GM12873 (cell line): ENCODE results near the gene LBR.

Source experiments
- CTCF ChIP-seq: IDR thresholded peaks from 2 replicates; pipeline ENCODE4 v1.5.1; 2012; ENCODE audit warnings: low read depth, mild to moderate bottlenecking, moderate library complexity, low read length, control low read depth; ENCODE audit not compliant: insufficient read depth; ENCODE audit errors: missing control alignments

LBR gene

GRCh38 chr1:225445639-225446594 is 18.1 kb upstream of the LBR start:
- TF ChIP-seq CTCF, result no peak

DNA sequence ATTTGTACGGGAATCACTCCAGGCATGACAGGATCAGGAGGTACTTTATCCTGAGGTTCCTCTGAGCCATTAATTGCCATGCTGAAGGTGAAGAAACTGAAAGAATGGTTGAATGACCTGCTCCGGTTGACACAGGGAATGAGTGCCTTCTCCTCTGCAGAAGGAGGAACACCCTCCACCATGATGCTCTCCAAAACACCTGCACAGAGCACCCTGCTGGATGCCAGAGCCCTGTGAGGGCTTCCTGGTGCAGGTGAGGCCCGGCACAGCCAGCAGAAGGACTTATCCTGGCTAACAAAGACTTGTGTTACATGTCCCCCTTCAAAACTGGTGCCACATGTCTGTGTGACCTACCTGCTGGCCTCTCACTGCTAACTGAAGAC is 14.3 kb upstream of the LBR start:
- TF ChIP-seq CTCF, result no peak

DNA sequence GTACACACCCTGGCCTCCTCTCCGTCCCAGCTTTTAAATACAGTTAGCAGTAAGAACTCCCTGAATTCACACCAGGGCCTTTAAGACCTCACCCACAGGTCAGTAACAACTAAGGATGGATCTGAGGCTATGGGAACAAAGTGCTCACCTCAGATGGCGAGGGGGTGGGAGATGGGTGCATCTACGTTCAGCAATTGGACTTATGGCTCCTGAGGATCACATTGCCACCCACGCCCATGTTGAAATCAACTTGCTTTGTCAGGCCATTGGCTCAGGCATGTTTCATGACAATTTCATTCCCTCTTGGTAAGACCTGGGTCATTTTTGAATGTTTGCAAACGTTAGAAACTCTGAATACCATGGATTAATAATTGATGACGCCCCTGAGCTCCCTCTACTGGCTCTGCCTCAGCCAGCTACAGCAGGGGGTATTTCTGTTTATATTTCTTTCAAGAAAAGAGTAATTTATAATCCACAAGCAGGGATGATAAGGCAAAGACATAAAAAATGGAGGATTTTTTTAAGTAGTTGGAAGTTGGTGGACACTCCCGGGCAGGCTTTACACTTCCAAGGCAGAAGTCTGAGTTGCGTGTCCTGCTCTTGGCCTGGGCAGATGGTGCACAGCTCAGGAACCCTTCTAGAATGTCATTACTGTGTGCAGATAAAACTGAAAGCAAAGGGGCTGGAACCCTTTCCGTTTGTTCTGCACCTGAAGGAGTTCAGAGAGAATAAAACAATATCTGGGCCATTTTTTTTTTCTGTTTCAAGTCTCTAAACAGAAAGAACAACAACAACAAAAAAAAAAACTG is 13.7 kb upstream of the LBR start:
- TF ChIP-seq CTCF, result peak; percentile 36

- no peak for TF ChIP-seq CTCF
These were observed 12.8 kb upstream of the LBR start for GRCh38 chr1:225440380-225441221.

DNA sequence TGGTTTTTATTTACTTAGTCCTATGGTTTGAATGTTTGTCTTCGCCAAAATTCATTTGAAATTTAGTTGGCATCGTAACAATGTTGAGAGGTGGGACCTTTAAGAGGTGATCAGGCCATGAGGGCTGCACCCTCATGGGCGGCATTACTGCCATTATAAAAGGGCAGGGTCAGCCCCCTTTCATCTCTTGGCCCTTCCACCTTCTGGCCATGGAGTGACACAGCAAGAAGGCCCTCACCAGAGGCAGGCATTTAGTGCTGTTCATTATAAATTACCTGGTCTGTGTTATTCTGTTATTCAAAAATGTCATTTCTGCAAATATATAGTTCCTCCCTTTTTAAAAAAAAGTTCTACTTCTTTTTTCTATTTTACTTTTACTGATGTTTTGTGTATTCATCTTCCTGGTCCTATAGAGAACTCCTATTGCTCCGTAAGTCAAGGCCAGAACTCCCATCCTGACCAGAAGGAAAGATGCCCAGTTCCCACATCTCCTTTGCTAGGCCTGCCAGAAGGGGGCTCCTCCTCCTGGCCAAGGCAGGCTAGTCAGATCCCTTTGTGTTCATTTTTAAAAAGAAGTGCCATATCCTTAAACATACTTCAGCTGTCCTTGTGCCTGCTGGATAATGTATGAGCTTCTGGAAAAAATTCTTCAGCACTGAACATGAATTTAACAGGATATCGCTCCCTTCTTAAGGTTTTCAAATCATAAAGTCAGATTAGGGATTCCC is 10.0 kb upstream of the LBR start:
- TF ChIP-seq CTCF, result peak; percentile 32

- no peak for TF ChIP-seq CTCF
These were observed 8.1 kb upstream of the LBR start for GRCh38 chr1:225435957-225436392.
